Lung (tissue), 12 donors: ENCODE data around the gene CCDC160. TPM values are rescaled to one million over a fixed set of nuclear protein-coding genes. Genes with fewer than 3 reads are reported as not detected.

ENCODE experiments used
- ATAC-seq: fragments of 200-7000 bp; cut with Tn5 transposase; one replicate; pipeline ENCODE4 v1.9.1; 2020; ENCODE audit warnings: moderate number of reproducible peaks; ENCODE audit not compliant: insufficient read depth, low FRiP score
- DNase-seq, 3 donors: peaks; one replicate each; pipeline ENCODE4 v3.0.0-alpha.2; 2013 to 2017
- H3K27ac ChIP-seq, 2 donors: one replicate each; pipeline ENCODE4 v1.5.1; 2013; ENCODE audit warnings: mild to moderate bottlenecking in 2 of 2, moderate library complexity in 2 of 2, control low read depth in 1 of 2, inconsistent platforms in 1 of 2, low read depth in 1 of 2, low read length in 1 of 2
- H3K27me3 ChIP-seq, 3 donors: one replicate each; pipeline ENCODE4 v1.5.1; 2013; ENCODE audit warnings: low read length in 2 of 3; ENCODE audit not compliant: control insufficient read depth in 3 of 3, insufficient read depth in 3 of 3
- H3K36me3 ChIP-seq, 4 donors: one replicate each; pipeline ENCODE4 v1.5.1; 2013; ENCODE audit warnings: low read length in 4 of 4, mild to moderate bottlenecking in 1 of 4, moderate library complexity in 1 of 4; ENCODE audit not compliant: control insufficient read depth in 4 of 4, insufficient read depth in 4 of 4
- H3K4me1 ChIP-seq, 5 donors: one replicate each; pipeline ENCODE4 v1.5.1; 2013; ENCODE audit warnings: low read length in 5 of 5, mild to moderate bottlenecking in 2 of 5, moderate library complexity in 1 of 5; ENCODE audit not compliant: control insufficient read depth in 5 of 5, insufficient read depth in 5 of 5
- H3K4me3 ChIP-seq: one replicate; pipeline ENCODE4 v1.5.1; 2013; ENCODE audit warnings: mild to moderate bottlenecking, control low read depth, moderate library complexity
- H3K9ac ChIP-seq, 2 donors: one replicate each; pipeline ENCODE4 v1.5.1; 2013; ENCODE audit warnings: low read length in 2 of 2, control low read depth in 1 of 2; ENCODE audit not compliant: insufficient read depth in 1 of 2
- H3K9me3 ChIP-seq, 4 donors: one replicate each; pipeline ENCODE4 v1.5.1; 2013; ENCODE audit warnings: low read length in 3 of 4, mild to moderate bottlenecking in 1 of 4, moderate library complexity in 1 of 4; ENCODE audit not compliant: control insufficient read depth in 4 of 4, insufficient read depth in 3 of 4
- WGBS, 2 donors: extraction: QIAGEN DNeasy Blood & Tissue Kit; methylation state at CpG; one replicate each; pipeline ENCODE4 v1.1.7; 2013; 5-methylcytosine and 5-hydroxymethylcytosine counted together
- polyA plus RNA-seq, 2 donors: library from polyadenylated mRNA; stranded (reverse); fragments of 200-250 nt; gene quantifications; one replicate each; pipeline ENCODE4 v1.2.1, GENCODE V29; 2013
- total RNA-seq, 2 donors: library from RNA; depleted of rRNA in 1 of 2; stranded (reverse); fragments of >200 nt in 1 of 2; gene quantifications; one replicate each; pipeline ENCODE4 v1.2.1, GENCODE V29; 2014 to 2021
- TF ChIP-seq, protein P1 (sequence below): IDR thresholded peaks from 2 replicates; pipeline ENCODE4 v1.5.1; 2012; ENCODE audit warnings: mild to moderate bottlenecking; ENCODE audit errors: control extremely low read depth, extremely low read depth
- donor health status: control.
- donor health status: control.
- donor health status: Bipolar disorder and iron deficiency.
- donor health status: healthy.
- donor health status: DM: yes; HTN: yes; CAD: no.

Gene CCDC160
- total and polyA plus RNA-seq, 4 donors, result 0.69 to 2.5 (median 0.88) TPM

DNA sequence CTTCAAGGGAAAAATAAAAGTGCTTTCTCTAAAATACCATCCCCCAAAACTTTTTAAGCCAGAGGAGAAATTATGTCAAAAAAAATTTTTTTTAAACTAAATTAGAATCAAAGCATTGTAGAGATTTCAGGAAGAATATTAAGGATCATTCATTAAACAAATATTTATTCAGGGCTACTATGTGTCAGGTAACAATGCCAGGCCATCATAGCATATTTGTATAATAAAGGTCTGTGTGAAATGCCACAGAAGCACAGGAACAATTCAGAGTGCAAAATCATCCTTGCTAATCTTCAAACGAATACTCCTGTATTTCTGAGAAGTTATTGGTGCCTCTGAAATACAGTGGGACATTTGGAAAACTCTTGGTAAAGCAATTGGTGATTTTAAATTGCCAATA is 2.0 kb downstream of the CCDC160 start:
- Histone ChIP-seq H3K27me3 (peaks cover 2 to 8% (median 3%) of the 10 kb centered on the region in 3 donors), H3K27ac (no peak overlapping the region), H3K4me1 (peaks cover 0 to 9% (median 0%) of the 10 kb centered on the region in 5 donors), H3K9me3 (peaks cover 0 to 2% (median 0%) of the 10 kb centered on the region in 4 donors), H3K4me3 (no peak overlapping the region), H3K36me3 (no peaks in the 10 kb centered on the region), H3K9ac (no peak overlapping the region)
- ATAC-seq, result no peak
- WGBS, 2 donors, result 51 to 80% methylated on average over 1 of the region's 1 CpG
- TF ChIP-seq, protein P1, sequence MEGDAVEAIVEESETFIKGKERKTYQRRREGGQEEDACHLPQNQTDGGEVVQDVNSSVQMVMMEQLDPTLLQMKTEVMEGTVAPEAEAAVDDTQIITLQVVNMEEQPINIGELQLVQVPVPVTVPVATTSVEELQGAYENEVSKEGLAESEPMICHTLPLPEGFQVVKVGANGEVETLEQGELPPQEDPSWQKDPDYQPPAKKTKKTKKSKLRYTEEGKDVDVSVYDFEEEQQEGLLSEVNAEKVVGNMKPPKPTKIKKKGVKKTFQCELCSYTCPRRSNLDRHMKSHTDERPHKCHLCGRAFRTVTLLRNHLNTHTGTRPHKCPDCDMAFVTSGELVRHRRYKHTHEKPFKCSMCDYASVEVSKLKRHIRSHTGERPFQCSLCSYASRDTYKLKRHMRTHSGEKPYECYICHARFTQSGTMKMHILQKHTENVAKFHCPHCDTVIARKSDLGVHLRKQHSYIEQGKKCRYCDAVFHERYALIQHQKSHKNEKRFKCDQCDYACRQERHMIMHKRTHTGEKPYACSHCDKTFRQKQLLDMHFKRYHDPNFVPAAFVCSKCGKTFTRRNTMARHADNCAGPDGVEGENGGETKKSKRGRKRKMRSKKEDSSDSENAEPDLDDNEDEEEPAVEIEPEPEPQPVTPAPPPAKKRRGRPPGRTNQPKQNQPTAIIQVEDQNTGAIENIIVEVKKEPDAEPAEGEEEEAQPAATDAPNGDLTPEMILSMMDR, result no peak
- DNase-seq, result no peak

DNA sequence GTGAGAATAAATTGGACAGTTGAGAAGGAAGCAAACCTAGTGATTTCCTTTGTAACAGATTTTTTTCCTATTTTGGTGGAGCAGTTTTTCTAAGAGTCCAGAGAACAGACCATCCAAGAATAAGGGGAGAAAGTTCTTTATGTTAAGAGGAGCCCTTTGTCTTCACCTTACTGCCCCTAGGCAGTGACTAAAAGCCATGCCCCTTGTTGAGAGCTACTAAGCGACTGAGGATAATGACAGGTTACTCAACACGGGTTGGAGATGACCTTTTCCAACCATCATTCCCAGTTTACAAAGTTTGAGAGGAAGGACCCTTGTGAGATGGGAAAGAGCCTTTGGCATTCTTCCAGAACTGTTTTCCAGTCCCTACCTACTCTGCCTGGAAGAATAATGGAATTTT is 3.2 kb downstream of the CCDC160 start:
- WGBS, 2 donors, result 52 to 83% methylated on average over 2 of the region's 2 CpGs
- ATAC-seq (no peak), DNase-seq (no peak)
- Histone ChIP-seq H3K9me3 (peaks cover 0 to 2% (median 0%) of the 10 kb centered on the region in 4 donors), H3K9ac (no peak overlapping the region), H3K27me3 (peaks cover 2 to 8% (median 3%) of the 10 kb centered on the region in 3 donors), H3K4me1 (peaks cover 0 to 9% (median 0%) of the 10 kb centered on the region in 5 donors), H3K36me3 (no peaks in the 10 kb centered on the region), H3K4me3 (no peak overlapping the region), H3K27ac (no peak overlapping the region)
- TF ChIP-seq, protein P1, result no peak

DNA sequence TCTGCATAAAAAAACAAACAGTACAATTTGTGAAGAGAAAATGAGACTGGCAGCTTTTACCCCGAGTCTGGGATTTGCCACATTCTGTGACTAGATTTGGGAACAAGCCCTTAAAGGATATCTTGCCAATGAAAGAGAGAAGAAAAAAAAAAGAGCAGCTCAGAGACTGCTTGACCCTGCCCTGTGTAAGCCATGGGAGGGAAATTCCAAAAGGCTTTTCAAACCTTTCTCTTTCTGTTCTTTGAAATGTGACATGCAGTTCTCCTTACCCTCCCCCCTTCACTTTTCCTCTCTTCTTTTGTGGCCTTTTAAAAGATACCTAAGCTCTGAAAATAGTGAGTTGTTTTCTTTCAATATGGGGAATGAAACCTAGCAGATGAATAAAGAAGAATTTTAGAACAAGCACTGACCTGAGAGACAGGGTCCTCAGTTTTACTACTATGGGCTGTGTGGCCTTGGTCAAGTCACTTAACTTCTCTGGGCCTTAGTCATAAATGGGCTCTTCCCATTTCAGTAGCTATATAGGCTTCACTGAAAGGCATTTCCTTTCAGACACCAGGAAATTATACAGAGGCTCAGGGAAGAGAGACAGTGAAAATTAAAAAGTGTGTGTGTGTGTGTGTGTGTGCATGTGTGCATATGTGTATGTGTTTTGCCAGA is 5.1 kb downstream of the CCDC160 start:
- H3K9me3 ChIP-seq, result no peaks in the 10 kb centered on the region
- peaks cover 0 to 9% (median 0%) of the 10 kb centered on the region in 5 donors for H3K4me1 ChIP-seq
- no peak overlapping the region for H3K4me3 ChIP-seq
- TF ChIP-seq, protein P1, result no peak
- DNase-seq (no peak), ATAC-seq (no peak)
- no peak overlapping the region for H3K27ac ChIP-seq
- no peaks in the 10 kb centered on the region for H3K36me3 ChIP-seq
- H3K27me3 ChIP-seq, result peaks cover 6 to 9% (median 8%) of the 10 kb centered on the region in 3 donors
- WGBS, 2 donors, result 45 to 87% methylated on average over 1 of the region's 1 CpG
- H3K9ac ChIP-seq, result no peak overlapping the region
